Activated CD4-positive, alpha-beta memory T cell treated with anti-CD3 and anti-CD28 coated beads for 36 hours (primary cell): Measurements from ENCODE around the gene SMG6. TPM values are rescaled to one million over a fixed set of nuclear protein-coding genes. Genes with fewer than 3 reads are reported as not detected.

Experiments used
- CTCF ChIA-PET: fragments of 350-600 bp; sonication (Branson Sonifier 250); formaldehyde crosslinking; loops from one replicate; lab custom pipeline; 2021; ENCODE audit warnings: antibody characterized with exemption, inconsistent platforms; lab: Charles Lee
- POLR2A ChIA-PET: fragments of 350-600 bp; sonication (Branson Sonifier 250); formaldehyde crosslinking; loops from one replicate; lab custom pipeline; 2021; ENCODE audit warnings: antibody characterized with exemption; lab: Charles Lee
- DNase-seq: peaks from one replicate; pipeline ENCODE4 v3.0.0-alpha.2; 2020
- H3K27ac Mint-ChIP-seq: one replicate; pipeline ENCODE4 v1.8.0; 2021; ENCODE audit warnings: mixed read lengths
- H3K27me3 Mint-ChIP-seq: one replicate; pipeline ENCODE4 v1.8.0; 2021; ENCODE audit warnings: mixed read lengths
- H3K36me3 Mint-ChIP-seq: one replicate; pipeline ENCODE4 v1.8.0; 2021; ENCODE audit warnings: mixed read lengths
- H3K4me1 Mint-ChIP-seq: one replicate; pipeline ENCODE4 v1.8.0; 2021; ENCODE audit warnings: low read depth, mixed read lengths
- H3K4me3 Mint-ChIP-seq: one replicate; pipeline ENCODE4 v1.8.0; 2021; ENCODE audit warnings: mild to moderate bottlenecking, mixed read lengths
- H3K9me3 Mint-ChIP-seq: one replicate; pipeline ENCODE4 v1.8.0; 2021; ENCODE audit warnings: mixed read lengths
- intact Hi-C: fragments of 100-400 bp; cut with micrococcal nuclease; formaldehyde crosslinking; loops from one replicate; pipeline ENCODE4 v1.15.1; 2023
- total RNA-seq, 2 experiments: library from RNA; stranded (reverse); gene quantifications; one replicate each; pipeline ENCODE4 v1.2.3, GENCODE V29; 2021

SMG6 gene
- total RNA-seq, 2 experiments from 2014 or later = 17.2 to 20.3 TPM

DNA sequence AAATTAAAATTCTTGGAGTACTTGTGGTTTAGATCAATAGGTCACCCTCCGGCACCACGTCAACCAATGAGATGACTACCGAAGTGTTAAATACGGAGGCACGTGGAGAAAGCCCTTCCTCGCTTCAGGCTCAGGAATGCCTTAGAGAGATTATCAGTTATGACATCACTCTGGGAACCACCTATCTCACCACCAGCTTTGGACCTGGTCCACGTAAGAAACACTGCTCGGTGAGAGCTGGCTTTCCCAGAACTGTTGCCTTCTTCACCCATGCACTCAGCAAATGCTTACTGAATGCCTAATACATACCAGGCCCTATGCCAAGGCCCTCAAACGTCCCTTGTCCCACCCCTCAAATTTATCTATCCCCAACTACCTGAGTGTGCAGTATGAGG lies 71.3 kb downstream of the SMG6 start:
- Mint-ChIP-seq H3K4me3 (no peak overlapping the region), H3K4me1 (peaks cover 34% of the 10 kb centered on the region), H3K27ac (no peak overlapping the region), H3K9me3 (no peaks in the 10 kb centered on the region), H3K36me3 (peaks cover 11% of the 10 kb centered on the region), H3K27me3 (no peaks in the 10 kb centered on the region)
- POLR2A ChIA-PET = no interaction called here
- no peak for DNase-seq
- intact Hi-C loops = no loop called here
- CTCF ChIA-PET = interaction anchor here (1.2 kb wide), 1 partner anchor 12 kb away, joined by 4 read pairs; no protein-coding TSS in a partner anchor

DNA sequence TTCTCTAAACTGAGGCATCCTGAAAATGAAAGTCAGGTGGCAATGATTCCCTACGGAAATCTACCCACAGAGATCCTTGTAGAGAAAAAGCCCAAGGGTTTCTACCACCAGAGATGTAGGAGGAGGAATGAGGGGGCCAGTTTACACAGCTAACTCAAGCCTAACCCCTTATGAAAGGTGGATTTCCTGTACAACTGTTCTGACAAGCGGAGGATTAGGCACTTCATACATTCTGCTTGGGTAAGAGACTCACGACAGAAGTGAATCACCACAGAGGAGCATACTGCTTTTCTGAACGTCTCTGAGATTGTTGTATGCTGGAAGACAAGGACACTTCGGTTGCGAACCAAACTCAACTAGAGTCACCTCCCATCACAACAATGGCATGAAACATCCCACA lies 72.7 kb downstream of the SMG6 start:
- DNase-seq = no peak
- Mint-ChIP-seq H3K9me3 (no peaks in the 10 kb centered on the region), H3K4me1 (peaks cover 27% of the 10 kb centered on the region), H3K36me3 (peaks cover 6% of the 10 kb centered on the region), H3K27me3 (no peaks in the 10 kb centered on the region), H3K27ac (no peak overlapping the region), H3K4me3 (no peak overlapping the region)
- ChIA-PET CTCF (interaction anchor here (0.5 to 1.9 kb wide), 4 partner anchors 14 to 166 kb away, joined by 3 to 5 read pairs (median 4); no protein-coding TSS in a partner anchor), POLR2A (no interaction called here)
- intact Hi-C loops = no loop called here

DNA sequence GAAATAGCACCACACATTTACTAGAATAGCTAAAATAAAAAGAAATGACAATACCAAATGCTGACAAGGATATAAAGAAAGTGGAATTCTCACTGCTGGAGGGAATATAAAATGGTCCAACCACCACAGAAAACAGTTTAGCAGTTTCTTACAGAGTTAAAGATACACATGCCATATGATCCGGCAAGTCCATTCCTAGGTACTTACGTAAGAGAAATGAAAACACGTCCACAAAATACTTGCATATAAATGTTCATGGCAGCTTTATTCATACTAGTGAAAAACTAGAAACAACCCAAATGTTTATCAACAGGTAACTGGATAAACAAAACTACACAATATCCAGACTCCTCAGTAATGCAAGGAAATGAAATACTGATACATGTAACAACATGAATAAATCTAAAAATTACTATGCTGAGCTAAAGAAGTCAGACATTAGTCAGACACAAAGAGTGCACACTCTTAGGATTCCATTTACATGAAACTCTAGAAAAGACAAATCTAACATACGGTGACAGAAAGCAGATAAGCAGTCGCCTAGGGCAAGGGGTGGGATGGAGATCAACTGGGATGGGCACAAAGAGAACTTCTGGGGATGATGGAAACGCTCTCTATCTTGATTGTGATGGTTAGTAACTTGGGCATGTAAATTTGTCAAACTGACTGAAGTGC lies 76.4 kb downstream of the SMG6 start:
- Mint-ChIP-seq H3K36me3 (peaks cover 4% of the 10 kb centered on the region), H3K27me3 (no peaks in the 10 kb centered on the region), H3K4me1 (peaks cover 37% of the 10 kb centered on the region), H3K9me3 (no peaks in the 10 kb centered on the region), H3K27ac (no peak overlapping the region), H3K4me3 (no peak overlapping the region)
- ChIA-PET CTCF (interaction anchor here (1.7 kb wide), 1 partner anchor 172 kb away, joined by 4 read pairs; the partner anchor contains the start of gene HIC1), POLR2A (no interaction called here)
- intact Hi-C loops = no loop called here
- DNase-seq = no peak

- intact Hi-C loops = loop anchor here (1.0 to 5.0 kb wide), 4 partner anchors 17 to 136 kb away; no protein-coding TSS in a partner anchor
- peaks cover 3% of the 10 kb centered on the region for H3K36me3 Mint-ChIP-seq
- H3K27me3 Mint-ChIP-seq = no peaks in the 10 kb centered on the region
- H3K4me3 Mint-ChIP-seq = peak overlapping the region; percentile 57
- no peaks in the 10 kb centered on the region for H3K9me3 Mint-ChIP-seq
- POLR2A ChIA-PET = interaction anchor here (0.7 to 1.5 kb wide), 10 partner anchors 16 to 169 kb away, joined by 3 to 7 read pairs (median 3); partner anchors contain the start of genes HIC1 and TSR1
- DNase-seq = no peak
- CTCF ChIA-PET = interaction anchor here (0.9 to 3.4 kb wide), 17 partner anchors 13 to 182 kb away, joined by 3 to 38 read pairs (median 3); partner anchors contain the start of genes HIC1 and OVCA2
- peak overlapping the region; percentile 83 for H3K27ac Mint-ChIP-seq
- H3K4me1 Mint-ChIP-seq = peaks cover 34% of the 10 kb centered on the region
Measured at GRCh38 chr17:2223617-2223927, 80.0 kb downstream of the SMG6 start.

DNA sequence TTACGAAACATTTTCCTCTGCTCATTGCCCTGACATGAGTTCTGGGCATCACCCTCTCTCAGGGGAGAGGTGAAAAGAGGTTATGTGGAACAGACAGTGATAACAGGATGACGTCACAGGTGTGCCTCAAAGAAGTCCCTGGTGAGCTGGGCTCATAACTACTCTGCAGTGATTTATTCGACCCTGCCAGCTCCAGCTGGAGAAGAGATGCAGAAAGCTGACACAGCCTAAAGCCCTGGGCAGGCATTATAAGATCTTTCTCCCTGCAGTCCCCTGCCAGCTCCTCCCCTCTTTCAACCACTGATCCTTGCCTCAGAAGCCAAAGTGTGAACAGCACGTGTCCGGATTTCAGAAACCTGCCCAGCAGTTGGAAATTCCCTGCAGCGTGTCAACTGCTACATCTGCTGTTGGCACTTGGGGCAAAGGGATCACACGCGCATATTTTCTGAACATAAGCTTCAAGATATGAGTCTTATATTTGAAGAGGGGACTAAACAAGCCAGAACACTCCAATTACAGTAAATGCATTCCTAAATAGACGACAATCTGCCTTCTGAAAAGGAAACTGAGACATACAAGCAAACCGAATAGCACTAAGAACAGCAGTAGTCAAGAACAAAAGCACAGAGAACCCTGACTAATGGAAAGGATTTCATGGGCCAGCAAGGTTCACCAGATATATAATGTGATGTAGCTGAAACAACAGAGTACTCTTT lies 80.5 kb downstream of the SMG6 start:
- Mint-ChIP-seq H3K4me3 (peak overlapping the region; percentile 57), H3K27ac (peak overlapping the region; percentile 83), H3K4me1 (peaks cover 37% of the 10 kb centered on the region), H3K36me3 (peaks cover 6% of the 10 kb centered on the region), H3K27me3 (no peaks in the 10 kb centered on the region), H3K9me3 (no peaks in the 10 kb centered on the region)
- intact Hi-C loops = loop anchor here (1.0 to 5.0 kb wide), 4 partner anchors 18 to 136 kb away; no protein-coding TSS in a partner anchor
- ChIA-PET CTCF (interaction anchor here (0.7 to 3.4 kb wide), 17 partner anchors 13 to 182 kb away, joined by 3 to 38 read pairs (median 3); partner anchors contain the start of genes HIC1 and OVCA2), POLR2A (interaction anchor here (0.8 to 1.5 kb wide), 8 partner anchors 17 to 168 kb away, joined by 3 to 7 read pairs (median 3); partner anchors contain the start of genes HIC1 and TSR1)
- peak; percentile 81 for DNase-seq

GRCh38 chr17:2222301-2222700 lies 81.3 kb downstream of the SMG6 start:
- POLR2A ChIA-PET = interaction anchor here (1.2 to 1.5 kb wide), 3 partner anchors 27 to 114 kb away, joined by 3 to 7 read pairs (median 3); partner anchors contain the start of gene TSR1
- CTCF ChIA-PET = interaction anchor here (0.7 to 3.4 kb wide), 13 partner anchors 16 to 181 kb away, joined by 3 to 38 read pairs (median 4); partner anchors contain the start of genes HIC1 and OVCA2
- no peaks in the 10 kb centered on the region for H3K27me3 Mint-ChIP-seq
- intact Hi-C loops = loop anchor here (2.0 to 5.0 kb wide), 3 partner anchors 18 to 135 kb away; no protein-coding TSS in a partner anchor
- H3K4me1 Mint-ChIP-seq = peaks cover 37% of the 10 kb centered on the region
- no peaks in the 10 kb centered on the region for H3K9me3 Mint-ChIP-seq
- H3K27ac Mint-ChIP-seq = peak overlapping the region; percentile 50
- H3K36me3 Mint-ChIP-seq = peaks cover 7% of the 10 kb centered on the region
- H3K4me3 Mint-ChIP-seq = no peak overlapping the region
- no peak for DNase-seq

- POLR2A ChIA-PET = interaction anchor here (0.6 to 1.1 kb wide), 2 partner anchors 19 to 568 kb away, joined by 3 read pairs; no protein-coding TSS in a partner anchor
- intact Hi-C loops = no loop called here
- H3K27ac Mint-ChIP-seq = peak overlapping the region; percentile 56
- DNase-seq = no peak
- H3K9me3 Mint-ChIP-seq = no peaks in the 10 kb centered on the region
- peaks cover 57% of the 10 kb centered on the region for H3K4me1 Mint-ChIP-seq
- no peaks in the 10 kb centered on the region for H3K27me3 Mint-ChIP-seq
- no peak overlapping the region for H3K4me3 Mint-ChIP-seq
- H3K36me3 Mint-ChIP-seq = peaks cover 7% of the 10 kb centered on the region
- CTCF ChIA-PET = interaction anchor here (1.0 to 1.4 kb wide), 2 partner anchors 22 to 26 kb away, joined by 3 read pairs; no protein-coding TSS in a partner anchor
Measured at GRCh38 chr17:2218426-2218825, 85.2 kb downstream of the SMG6 start.

DNA sequence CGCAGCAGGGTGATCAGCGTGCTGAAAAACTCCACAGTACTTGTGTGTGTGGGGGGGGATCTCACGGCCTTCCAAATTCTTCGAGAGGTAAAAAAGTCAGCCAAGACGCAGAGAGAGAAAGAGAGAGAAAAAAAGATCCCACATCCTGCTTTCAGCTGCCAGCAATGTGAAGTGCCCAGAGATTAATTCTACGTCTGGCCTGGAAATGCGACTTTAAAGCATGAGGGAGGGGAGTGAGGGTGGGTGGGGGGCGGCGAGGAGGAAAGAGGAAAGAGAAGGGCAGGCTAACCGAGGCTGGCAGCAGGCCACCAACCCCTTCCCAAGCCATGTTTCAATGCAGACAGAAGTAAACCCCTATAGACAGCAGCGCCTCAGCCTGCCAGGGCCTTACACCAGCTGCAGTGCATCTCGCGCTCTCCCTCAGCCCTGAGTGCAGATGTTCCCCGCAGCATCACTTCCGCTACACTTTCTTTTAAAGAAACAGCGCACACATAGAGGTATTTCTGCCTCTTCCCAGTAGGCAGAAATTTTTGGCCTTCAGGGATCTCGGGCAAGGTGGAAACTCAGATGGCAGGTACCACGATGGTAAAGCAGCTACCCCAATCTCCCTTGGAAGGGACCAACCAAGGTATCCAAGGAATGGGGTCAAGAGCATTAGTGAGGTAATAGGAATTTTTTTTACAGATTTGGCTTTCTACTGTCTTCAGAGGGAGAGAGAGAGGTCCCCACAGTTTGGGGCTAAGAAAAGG lies 87.8 kb downstream of the SMG6 start:
- Mint-ChIP-seq H3K27ac (peak overlapping the region; percentile 91), H3K4me3 (peak overlapping the region; percentile 74), H3K4me1 (peaks cover 54% of the 10 kb centered on the region), H3K27me3 (no peaks in the 10 kb centered on the region), H3K9me3 (no peaks in the 10 kb centered on the region), H3K36me3 (peaks cover 7% of the 10 kb centered on the region)
- intact Hi-C loops = no loop called here
- ChIA-PET CTCF (interaction anchor here (0.7 to 1.6 kb wide), 4 partner anchors 20 to 161 kb away, joined by 3 read pairs; no protein-coding TSS in a partner anchor), POLR2A (interaction anchor here (1.8 kb wide), 1 partner anchor 20 kb away, joined by 6 read pairs; no protein-coding TSS in a partner anchor)
- DNase-seq = peak; percentile 82

DNA sequence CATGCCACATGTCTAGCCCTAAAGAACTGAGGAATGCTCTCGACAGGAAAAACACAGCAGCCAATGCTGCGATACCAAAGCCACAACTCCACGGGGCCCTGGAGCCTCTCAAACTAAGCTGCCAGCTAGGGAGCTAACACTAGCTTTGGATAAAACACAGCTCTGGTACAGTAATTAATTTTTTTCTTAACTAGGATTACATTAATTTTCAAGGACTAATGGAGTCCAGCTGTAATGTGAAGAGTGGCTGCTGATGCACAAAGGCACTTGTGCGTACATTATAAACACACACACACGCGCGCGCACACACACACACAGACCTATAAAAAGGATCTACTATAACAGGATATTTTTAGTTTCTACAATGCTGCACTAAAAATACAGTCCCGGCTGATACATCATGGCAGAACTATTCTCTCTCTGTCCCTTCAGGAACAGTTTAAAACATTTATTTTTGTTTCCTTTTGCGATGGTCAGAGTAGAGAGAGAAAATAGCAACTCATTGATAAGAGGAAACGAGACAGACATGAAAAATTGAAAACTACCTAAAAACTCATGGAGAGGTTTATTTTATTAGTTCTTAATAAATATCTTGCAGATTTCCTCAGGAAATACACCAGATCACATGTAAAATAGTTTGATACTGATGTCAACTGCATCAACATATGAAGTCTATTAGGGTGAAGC lies 88.5 kb downstream of the SMG6 start:
- no peaks in the 10 kb centered on the region for H3K9me3 Mint-ChIP-seq
- peaks cover 7% of the 10 kb centered on the region for H3K36me3 Mint-ChIP-seq
- ChIA-PET POLR2A (interaction anchor here (1.8 kb wide), 1 partner anchor 20 kb away, joined by 6 read pairs; no protein-coding TSS in a partner anchor), CTCF (interaction anchor here (0.9 to 1.6 kb wide), 5 partner anchors 30 to 161 kb away, joined by 3 to 6 read pairs (median 3); no protein-coding TSS in a partner anchor)
- H3K4me3 Mint-ChIP-seq = peak overlapping the region; percentile 74
- no peaks in the 10 kb centered on the region for H3K27me3 Mint-ChIP-seq
- peak overlapping the region; percentile 91 for H3K27ac Mint-ChIP-seq
- DNase-seq = no peak
- H3K4me1 Mint-ChIP-seq = peaks cover 58% of the 10 kb centered on the region
- intact Hi-C loops = no loop called here

GRCh38 chr17:2214047-2214928 lies 89.3 kb downstream of the SMG6 start:
- POLR2A ChIA-PET = interaction anchor here (0.7 to 1.0 kb wide), 2 partner anchors 25 to 109 kb away, joined by 3 to 6 read pairs; no protein-coding TSS in a partner anchor

More at GRCh38 chr17:2214047-2214928, 89.3 kb downstream of the SMG6 start:
- peaks cover 7% of the 10 kb centered on the region for H3K36me3 Mint-ChIP-seq
- peak overlapping the region; percentile 91 for H3K27ac Mint-ChIP-seq
- H3K4me1 Mint-ChIP-seq = peaks cover 58% of the 10 kb centered on the region
- no peaks in the 10 kb centered on the region for H3K9me3 Mint-ChIP-seq
- peak overlapping the region; percentile 74 for H3K4me3 Mint-ChIP-seq
- DNase-seq = peak; percentile 51
- CTCF ChIA-PET = interaction anchor here (0.8 to 1.6 kb wide), 8 partner anchors 18 to 160 kb away, joined by 3 to 7 read pairs (median 4); no protein-coding TSS in a partner anchor
- no peaks in the 10 kb centered on the region for H3K27me3 Mint-ChIP-seq
- intact Hi-C loops = no loop called here
